ENCODE data around the gene TMEM272.

Gene TMEM272

DNA sequence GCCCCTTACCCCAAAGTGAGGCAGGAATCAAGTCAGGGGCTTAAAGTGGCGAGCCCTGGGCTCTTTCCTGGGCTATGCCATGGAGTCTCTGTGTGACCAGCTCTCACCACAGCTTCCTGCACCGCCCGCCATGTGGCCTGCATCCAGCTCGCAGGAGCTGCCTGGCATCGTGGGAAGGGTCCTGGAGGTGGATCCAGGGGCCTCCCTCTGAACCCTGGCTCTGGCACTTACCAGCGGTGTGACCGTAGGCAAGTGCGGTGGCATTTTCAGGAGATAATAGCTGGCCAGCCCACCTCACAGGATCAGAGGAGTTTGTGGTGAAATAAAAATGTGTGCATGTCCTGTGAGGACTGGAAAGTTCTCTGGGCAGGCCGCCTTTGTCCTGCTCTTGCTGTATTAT, 67.1 kb downstream of the TMEM272 start:
- no peak for DNase-seq

DNA sequence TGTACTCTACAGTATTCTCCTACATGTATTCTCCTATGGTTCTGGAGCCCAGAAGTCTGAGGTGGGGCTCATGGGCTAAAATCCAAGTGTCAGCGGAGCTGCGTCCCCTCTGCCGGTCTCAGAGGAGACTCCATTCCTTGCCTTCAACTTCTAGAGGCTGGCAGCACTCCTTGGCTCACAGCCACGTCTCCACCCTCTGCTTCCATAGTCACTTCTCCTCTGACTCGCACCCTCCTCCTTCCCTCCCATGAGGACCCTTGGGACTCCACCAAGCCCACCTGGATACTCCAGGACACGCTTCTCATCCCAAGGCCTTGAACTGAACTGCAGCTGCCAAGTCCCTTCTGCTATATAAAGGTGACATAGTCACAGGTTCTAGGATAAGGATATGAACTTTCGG, 68.8 kb downstream of the TMEM272 start:
- no peak for DNase-seq

DNA sequence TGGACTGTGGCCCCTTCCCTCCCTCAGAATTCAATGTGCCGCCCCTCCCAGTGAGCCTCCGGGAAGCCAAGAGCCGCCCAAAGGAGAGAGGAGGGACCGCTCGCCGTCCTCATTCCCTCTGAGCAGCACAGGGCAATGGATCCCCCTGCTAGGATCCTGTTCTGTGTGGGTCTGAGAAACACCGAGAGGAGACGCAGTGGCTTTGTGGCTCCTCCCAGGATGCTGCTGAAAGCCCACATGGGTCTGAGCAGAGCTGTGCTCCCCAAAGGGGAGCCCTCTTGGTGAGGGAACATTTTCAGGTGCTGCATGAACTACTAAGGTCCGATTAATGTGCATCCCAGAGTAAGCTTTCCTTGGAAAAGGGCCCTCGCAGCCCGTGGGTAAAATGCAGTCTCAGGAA, 71.5 kb downstream of the TMEM272 start:
- no peak for DNase-seq

DNA sequence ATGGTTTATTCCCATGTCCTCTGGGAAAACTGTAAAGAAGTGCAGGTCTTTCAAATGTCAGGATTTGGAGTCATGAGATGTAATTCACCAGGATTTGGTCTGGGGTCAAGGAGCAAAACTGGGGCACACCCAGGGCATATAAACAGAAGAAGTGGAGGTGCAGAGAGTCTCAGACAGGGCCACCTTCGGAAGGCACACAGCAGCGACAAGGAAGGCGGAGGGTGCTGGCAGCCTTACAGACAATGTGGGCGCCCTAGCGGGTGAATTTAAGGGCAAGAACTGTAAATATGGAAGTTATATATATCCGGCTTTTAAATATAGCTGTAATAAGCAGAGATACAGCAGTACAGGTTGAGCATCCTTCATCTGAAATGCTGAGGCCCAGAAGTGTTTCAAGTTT, 72.2 kb downstream of the TMEM272 start:
- DNase-seq: no peak

DNA sequence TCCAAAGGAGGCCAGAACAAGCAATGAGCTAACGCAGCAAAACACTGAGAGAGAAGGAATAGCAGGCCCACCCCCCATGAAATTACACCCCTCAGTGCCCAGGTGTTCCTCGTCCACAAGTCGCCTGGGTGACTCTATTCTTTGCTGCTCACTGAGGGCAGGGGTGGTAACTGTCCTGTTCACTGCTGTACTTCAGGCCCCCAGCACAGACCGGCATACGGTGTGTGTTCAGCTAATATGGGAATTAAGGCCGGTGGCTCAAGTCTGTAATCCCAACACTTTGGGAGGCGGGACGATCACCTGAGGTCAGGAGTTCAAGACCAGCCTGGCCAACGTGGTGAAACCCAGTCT, 72.9 kb downstream of the TMEM272 start:
- no peak for DNase-seq

DNA sequence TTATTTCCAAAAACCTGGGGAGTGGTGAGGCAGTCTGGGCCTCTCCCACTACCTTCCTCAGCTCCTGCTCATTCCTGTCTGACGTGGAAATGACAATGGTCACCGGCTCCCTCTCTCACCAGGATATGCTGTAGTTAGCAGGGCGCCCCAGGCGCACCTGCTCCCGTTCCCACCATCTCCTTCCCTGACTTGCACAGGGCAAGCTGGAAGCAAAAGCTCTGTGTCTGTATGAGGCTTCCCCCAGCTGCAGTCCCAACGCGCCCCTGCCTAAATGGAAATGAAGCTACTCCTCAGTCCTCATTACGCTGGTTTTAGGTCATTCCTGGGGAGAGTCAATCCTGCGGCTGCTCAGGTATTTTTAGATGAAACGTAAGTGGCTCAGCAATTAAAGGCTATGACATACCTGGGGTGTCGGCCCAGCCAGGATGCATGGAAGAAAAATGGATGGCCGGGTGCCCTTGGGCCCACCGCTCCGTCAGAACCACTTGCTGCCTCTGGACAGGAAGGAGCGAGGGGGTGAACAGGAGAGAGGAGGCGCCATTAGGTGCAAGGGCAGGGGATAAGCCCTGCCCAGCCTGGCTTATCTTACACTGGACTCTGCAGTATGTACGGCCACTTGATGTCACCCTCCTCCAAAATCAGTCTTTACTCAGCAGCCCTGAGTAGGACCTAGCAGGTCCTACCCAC, 73.4 kb downstream of the TMEM272 start:
- DNase-seq: no peak

DNA sequence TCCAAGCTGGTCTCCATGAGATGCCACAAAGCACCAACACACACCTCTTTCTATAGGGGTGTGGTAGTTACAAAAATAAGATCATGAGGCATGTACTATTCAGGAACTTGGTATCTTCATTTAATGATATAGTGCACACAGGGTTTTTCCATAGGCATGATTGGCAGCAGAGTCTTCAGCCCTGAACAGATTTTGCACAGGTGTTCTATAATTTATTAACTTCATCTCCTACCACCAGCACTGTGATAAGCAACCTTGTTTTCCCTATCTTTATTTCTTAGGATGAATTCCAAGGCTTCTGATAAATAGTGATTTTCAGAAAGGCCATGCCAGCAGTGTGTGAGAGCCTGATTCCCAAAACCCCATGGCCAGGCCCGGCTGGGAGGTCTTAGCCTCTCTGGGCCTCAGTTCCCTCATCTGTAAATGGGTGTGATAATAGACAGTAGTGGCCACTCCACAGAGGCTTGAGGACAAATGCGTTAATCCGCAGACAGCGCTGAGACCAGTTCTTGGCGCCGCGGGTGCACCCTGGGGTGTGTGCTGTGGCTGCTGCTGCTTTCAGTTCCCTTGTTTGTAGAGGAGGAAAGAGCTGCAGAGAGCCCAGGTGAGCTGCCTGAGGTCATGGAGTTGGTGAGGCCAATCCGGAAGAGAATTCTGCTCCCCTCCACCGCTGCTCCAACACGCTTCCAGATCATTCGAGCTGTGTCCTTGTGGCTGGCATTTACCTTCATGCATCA, 74.1 kb downstream of the TMEM272 start:
- no peak for DNase-seq

DNA sequence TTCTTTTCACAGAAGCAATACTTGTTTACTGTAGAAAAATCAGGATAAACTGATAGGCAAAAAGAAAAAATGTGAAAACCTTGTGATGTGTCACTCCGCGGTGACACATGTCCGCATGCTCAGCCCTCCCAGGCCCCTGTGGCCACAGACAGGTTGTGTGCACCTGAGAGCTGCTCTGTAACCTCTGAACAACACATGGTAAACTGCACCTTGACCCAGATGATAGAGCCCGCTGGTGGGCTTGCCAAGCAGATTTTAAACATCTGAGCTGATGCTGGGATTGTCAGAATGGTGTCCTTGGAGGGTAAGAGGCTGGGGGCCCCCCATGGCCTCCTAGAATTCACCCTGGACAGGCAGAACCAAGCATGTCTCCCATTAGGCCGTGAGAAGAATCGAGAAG, 74.8 kb downstream of the TMEM272 start:
- no peak for DNase-seq

DNA sequence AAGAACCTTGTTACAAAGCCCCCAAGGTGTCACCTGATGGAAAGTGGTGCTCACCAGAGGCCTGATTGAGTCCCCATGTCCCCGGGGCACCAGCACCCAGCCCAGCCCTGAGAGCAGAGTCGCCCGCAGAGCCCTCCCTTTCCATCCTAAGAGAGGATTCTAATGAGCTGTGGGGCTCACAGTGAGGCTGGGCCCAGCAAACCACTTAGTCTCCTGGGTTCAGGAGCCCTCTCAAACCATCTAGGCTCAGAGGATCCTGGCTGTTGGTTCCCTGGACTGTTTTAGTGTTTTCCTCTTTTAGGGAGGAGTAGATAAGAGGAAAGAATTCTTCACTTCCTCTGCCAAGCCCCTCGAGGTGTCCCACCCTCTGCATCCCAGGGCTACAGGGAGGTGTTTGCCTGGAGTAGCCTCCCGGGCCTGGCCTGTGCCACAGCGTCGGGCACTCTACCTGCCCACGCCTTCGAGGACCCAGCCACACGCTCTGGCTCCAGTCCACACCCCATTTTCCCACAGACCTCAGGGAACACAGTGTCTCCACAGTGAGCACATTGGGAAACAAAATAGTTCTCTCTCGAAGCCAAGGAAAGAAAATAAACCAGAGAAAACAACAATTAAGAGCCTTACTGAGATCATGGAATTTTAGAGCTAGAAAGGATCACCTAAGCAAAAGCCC, 75.4 kb downstream of the TMEM272 start:
- no peak for DNase-seq

DNA sequence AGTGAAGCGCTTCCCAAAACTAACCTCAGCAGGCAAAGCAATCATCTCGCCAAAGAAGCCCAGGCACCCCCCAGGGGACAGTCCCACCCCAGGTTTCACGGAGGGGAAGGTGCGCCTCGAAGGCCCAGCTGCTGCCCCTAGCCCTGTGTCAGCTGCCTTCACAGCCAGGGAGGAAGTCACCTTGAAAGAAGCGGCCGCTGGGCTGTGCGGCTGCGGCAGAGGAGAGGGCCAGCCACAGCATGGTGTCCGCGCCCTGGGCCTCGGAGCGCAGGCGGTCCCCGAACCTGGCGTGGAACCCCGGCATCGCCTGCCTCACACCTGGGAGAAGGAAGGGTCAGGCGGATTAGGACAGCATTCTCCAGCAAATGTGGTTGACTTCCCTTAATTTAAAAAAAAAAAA, 76.0 kb downstream of the TMEM272 start:
- no peak for DNase-seq

DNA sequence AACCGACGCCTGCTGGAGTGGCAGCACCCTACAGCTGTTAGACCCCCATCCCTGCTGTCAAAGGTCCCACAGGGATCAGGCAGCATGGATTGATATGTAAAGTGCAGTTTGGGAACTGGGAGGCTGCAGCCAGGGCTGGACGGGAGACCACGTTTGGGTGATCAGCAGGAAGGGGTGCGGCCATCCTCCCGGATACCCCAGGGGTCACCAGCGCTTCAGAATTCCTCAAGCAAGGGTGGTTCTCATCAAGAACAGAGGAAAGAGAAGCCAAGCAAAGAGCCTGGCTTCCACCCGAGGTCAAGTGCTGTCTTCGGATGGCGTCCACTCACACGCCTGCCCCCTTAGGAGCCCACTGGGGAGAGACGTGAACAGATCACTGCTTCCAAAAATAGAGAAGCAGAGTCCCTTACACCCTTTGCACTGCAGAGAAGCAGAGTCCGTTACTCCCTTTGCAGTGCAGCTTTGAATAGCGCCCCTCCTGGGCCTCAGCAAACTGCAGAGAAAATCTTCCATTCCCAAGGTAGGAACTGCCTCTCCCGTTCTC, 76.5 kb downstream of the TMEM272 start:
- DNase-seq: no peak

DNA sequence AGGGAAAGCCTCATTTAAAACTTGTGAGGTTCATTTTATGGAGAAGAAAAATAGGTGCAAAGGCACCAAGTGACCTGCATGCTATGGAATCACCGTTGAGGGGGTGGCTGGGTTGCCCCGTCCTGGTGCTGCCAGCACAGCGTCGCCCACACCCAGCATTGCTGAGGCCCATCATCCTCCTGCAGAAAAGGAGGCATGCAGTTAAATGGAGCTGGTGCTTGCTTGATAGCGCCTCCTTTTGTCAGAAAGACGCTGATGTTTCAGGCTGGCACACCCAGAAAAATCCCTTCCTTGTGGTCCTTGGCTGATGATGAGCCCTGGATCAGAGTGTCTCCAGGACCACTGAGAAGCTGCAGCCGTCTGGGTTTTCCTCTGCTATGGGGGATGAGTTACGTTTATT, 77.9 kb downstream of the TMEM272 start:
- no peak for DNase-seq

DNA sequence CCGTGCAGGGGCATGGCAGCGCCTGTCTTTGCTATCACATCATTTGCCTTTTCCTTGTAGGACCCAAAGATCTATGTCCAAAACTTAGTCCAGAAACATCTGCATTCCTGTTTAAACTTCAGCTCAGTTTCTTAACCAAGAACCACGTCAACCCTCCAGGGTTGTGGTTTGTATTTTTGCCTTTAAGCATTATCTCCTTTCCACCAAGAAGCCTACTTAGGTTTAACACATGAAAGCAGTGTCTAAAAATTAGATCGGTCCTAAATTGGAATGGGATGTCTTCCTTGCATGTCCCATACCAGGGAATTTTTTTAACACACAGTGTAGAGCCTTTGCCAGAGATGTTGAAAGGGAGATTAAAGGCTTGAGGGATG, 79.8 kb downstream of the TMEM272 start:
- DNase-seq: no peak

DNA sequence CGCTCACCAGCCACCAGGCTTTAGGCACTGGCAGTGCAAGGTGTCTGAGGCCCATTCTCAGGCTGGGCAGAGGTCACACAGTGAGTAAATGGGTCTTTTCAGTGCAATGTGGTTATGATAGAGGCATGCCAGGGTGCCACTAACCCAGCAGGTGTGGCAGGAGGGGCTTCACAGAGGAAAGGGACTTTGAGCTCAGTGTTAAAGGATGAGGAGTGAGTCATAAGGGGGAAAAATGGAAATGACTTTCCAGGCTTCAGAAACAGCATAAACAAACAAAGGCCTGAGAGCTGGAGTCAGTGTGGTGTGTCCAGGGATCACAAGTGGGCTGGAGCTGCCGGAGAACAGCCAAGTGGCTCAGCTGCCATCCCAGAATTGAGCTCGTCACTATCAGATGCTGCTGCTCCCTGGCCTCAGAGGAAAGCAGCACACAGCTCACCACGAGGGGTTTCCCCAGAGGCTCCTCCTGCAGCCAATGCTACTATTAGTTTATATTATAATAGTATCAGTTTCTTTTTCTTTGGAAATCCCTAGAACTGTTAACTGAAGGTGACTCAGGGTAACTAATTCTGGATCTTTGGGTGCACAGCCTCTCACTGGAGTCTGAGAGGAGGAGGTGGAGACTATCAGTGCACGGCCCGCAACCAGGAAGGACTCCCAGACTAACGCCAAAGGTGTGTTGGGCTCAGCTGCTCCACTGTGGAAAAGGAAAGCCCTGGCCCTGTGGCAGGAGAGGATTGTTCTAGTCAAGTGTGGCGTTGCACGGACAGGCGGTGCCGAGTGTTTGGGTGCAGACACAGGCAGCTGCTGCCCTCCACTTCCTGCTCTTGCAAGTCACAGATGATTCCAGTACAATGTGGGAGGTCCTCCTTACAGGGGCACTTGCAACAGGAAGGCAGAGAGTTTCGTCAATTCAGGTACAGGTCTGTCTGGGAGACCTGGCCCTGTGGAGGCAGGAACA, 80.5 kb downstream of the TMEM272 start:
- DNase-seq: no peak

DNA sequence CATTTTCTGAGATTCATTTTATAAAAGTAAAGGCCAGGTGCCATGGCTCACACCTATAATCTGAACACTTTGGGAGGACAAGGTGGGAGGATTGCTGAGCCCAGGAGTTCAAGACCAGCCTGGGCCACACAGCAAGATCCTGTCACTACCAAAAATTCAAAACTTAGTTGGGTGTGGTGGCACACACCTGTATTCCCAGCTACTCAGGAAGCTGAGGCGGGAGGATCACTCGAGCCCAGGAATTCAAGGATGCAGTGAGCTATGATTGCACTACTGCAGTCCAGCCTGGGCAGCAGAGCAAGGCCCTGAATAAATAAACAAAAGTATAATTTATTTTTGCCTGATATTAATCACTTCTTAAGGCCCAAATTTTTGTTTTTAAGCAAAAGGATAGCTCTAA, 81.5 kb downstream of the TMEM272 start:
- no peak for DNase-seq
